Breast epithelium (tissue), 4 donors: ENCODE results near the gene ABL2. TPM values are rescaled to one million over a fixed set of nuclear protein-coding genes. Genes with fewer than 3 reads are reported as not detected.

Source experiments
- DNase-seq, 2 donors: peaks; one replicate each; pipeline ENCODE4 v3.0.0-alpha.2; 2019; ENCODE audit warnings: low spot score in 2 of 2
- H3K27ac ChIP-seq, 2 donors: fragments of 200-600 bp; sonication (generic) in 1 of 2; one replicate each; pipeline ENCODE4 v1.5.1; 2016 to 2019; ENCODE audit warnings: mild to moderate bottlenecking in 1 of 2
- H3K27me3 ChIP-seq, 2 donors: fragments of 200-600 bp; sonication (generic) in 1 of 2; one replicate each; pipeline versions ENCODE4 v1.5.1 to v1.6.0; 2017 to 2019; ENCODE audit warnings: control low read depth in 1 of 2, mild to moderate bottlenecking in 1 of 2
- H3K36me3 ChIP-seq: fragments of 200-600 bp; one replicate; pipeline ENCODE4 v1.5.1; 2019
- H3K4me1 ChIP-seq, 2 donors: fragments of 200-600 bp; sonication (generic); one replicate each; pipeline ENCODE4 v1.5.1; 2016 to 2019; ENCODE audit warnings: control low read depth in 1 of 2
- H3K4me3 ChIP-seq, 3 donors: fragments of 200-600 bp; sonication (generic); 1 replicate in 2 of 3; 2 replicates in 1 of 3; pipeline ENCODE4 v1.5.1; 2016 to 2019; ENCODE audit warnings: mild to moderate bottlenecking in 3 of 3, moderate library complexity in 2 of 3
- H3K9me3 ChIP-seq, 2 donors: fragments of 200-600 bp; sonication (generic) in 1 of 2; one replicate each; pipeline ENCODE4 v1.5.1; 2016 to 2019; ENCODE audit warnings: control low read depth in 1 of 2
- CTCF ChIP-seq, 3 donors: fragments of 450-650 bp; IDR thresholded peaks; one replicate each; pipeline ENCODE4 v1.5.1; 2016 to 2017; ENCODE audit warnings: antibody characterized with exemption in 3 of 3, mild to moderate bottlenecking in 3 of 3, moderate library complexity in 3 of 3
- POLR2A ChIP-seq: fragments of 450-650 bp; IDR thresholded peaks from one replicate; pipeline ENCODE4 v1.6.1; 2016; ENCODE audit warnings: antibody characterized with exemption, mild to moderate bottlenecking, moderate library complexity
- POLR2AphosphoS5 ChIP-seq, 3 donors: sonication (generic); formaldehyde crosslinking; IDR thresholded peaks; one replicate each; pipeline ENCODE4 v1.6.1; 2017; ENCODE audit warnings: antibody characterized with exemption in 3 of 3
- intact Hi-C: fragments of 100-400 bp; cut with DNase I; formaldehyde crosslinking; loops from one replicate; pipeline ENCODE4 v1.15.1; 2023; ENCODE audit warnings: low total_unique reads
- total RNA-seq, 3 donors: library from RNA; depleted of rRNA; stranded (reverse); fragments of >200 nt; gene quantifications; one replicate each; pipeline ENCODE4 v1.1.0, GENCODE V29; 2016

The ABL2 gene
- total RNA-seq, 3 donors from 2014 or later: 23.9 to 27.4 (median 24.3) TPM

- TF ChIP-seq CTCF (IDR thresholded peaks at IDR 0.05) (no peak), POLR2A (no peak), POLR2AphosphoS5 (IDR thresholded peaks at IDR 0.05) (no peak)
- DNase-seq: no peak
- Histone ChIP-seq H3K36me3 (no peaks in the 10 kb centered on the region), H3K9me3 (no peaks in the 10 kb centered on the region), H3K27ac (no peak overlapping the region), H3K4me1 (no peaks in the 10 kb centered on the region), H3K4me3 (no peak overlapping the region), H3K27me3 (no peaks in the 10 kb centered on the region)
- intact Hi-C loops: no loop called here
Measured at GRCh38 chr1:179241530-179242097, 12.1 kb upstream of the ABL2 start.

- TF ChIP-seq CTCF (IDR thresholded peaks at IDR 0.05) (no peak), POLR2A (no peak), POLR2AphosphoS5 (IDR thresholded peaks at IDR 0.05) (no peak)
- Histone ChIP-seq H3K27ac (no peak overlapping the region), H3K36me3 (no peaks in the 10 kb centered on the region), H3K27me3 (no peaks in the 10 kb centered on the region), H3K4me1 (no peaks in the 10 kb centered on the region), H3K9me3 (no peaks in the 10 kb centered on the region), H3K4me3 (no peak overlapping the region)
- intact Hi-C loops: no loop called here
- no peak for DNase-seq
Measured at GRCh38 chr1:179237222-179237621, 7.7 kb upstream of the ABL2 start.

- no peak for TF ChIP-seq POLR2AphosphoS5 (IDR thresholded peaks at IDR 0.05)
- Histone ChIP-seq H3K36me3 (no peaks in the 10 kb centered on the region), H3K4me1 (no peaks in the 10 kb centered on the region), H3K9me3 (no peaks in the 10 kb centered on the region), H3K27ac (no peak overlapping the region), H3K4me3 (no peak overlapping the region), H3K27me3 (no peaks in the 10 kb centered on the region)
- intact Hi-C loops: no loop called here
- DNase-seq: no peak
Measured at GRCh38 chr1:179234863-179235262, 5.4 kb upstream of the ABL2 start.

GRCh38 chr1:179231923-179232322, 2.4 kb upstream of the ABL2 start:
- Histone ChIP-seq H3K27me3 (no peaks in the 10 kb centered on the region), H3K36me3 (no peaks in the 10 kb centered on the region), H3K4me1 (peaks cover 0 to 4% of the 10 kb centered on the region in 2 donors), H3K4me3 (no peak overlapping the region), H3K9me3 (no peaks in the 10 kb centered on the region), H3K27ac (no peak overlapping the region)
- no peak for DNase-seq
- TF ChIP-seq POLR2A: no peak
- no peak for TF ChIP-seq POLR2AphosphoS5 (IDR thresholded peaks at IDR 0.05)
- TF ChIP-seq CTCF (IDR thresholded peaks at IDR 0.05): no peak
- intact Hi-C loops: no loop called here

GRCh38 chr1:179230721-179231120, 1.2 kb upstream of the ABL2 start:
- H3K27me3 ChIP-seq: no peaks in the 10 kb centered on the region
- DNase-seq: no peak
- H3K9me3 ChIP-seq: no peaks in the 10 kb centered on the region
- H3K4me1 ChIP-seq: peaks cover 0 to 4% of the 10 kb centered on the region in 2 donors
- no peaks in the 10 kb centered on the region for H3K36me3 ChIP-seq
- TF ChIP-seq POLR2AphosphoS5 (IDR thresholded peaks at IDR 0.05): no peak
- no peak for TF ChIP-seq CTCF (IDR thresholded peaks at IDR 0.05)
- no peak for TF ChIP-seq POLR2A
- intact Hi-C loops: no loop called here
- no peak overlapping the region for H3K27ac ChIP-seq
- no peak overlapping the region for H3K4me3 ChIP-seq

- intact Hi-C loops: no loop called here
- no peak for DNase-seq
- TF ChIP-seq POLR2AphosphoS5 (IDR thresholded peaks at IDR 0.05) (no peak), POLR2A (no peak), CTCF (IDR thresholded peaks at IDR 0.05) (no peak)
- H3K27ac ChIP-seq: peak overlapping the region in 1 of 2 donors; percentile 83
- no peaks in the 10 kb centered on the region for H3K9me3 ChIP-seq
- H3K27me3 ChIP-seq: no peaks in the 10 kb centered on the region
- peak overlapping the region; percentile 85 to 99 (median 91) for H3K4me3 ChIP-seq
- peaks cover 0 to 4% of the 10 kb centered on the region in 2 donors for H3K4me1 ChIP-seq
- no peaks in the 10 kb centered on the region for H3K36me3 ChIP-seq
Measured at GRCh38 chr1:179230251-179230650, 774 bp upstream of the ABL2 start.
